Effector CD4-positive, alpha-beta T cell (primary cell): Measurements from ENCODE around the gene CXCL13. TPM values are rescaled to one million over a fixed set of nuclear protein-coding genes. Genes with fewer than 3 reads are reported as not detected.
"Not testable (repeated sequence)": the region's sequence is repeated elsewhere in the genome, so short reads cannot be mapped to it uniquely, and the experiment has no call there.

Experiments
- DNase-seq: peaks from one replicate; pipeline ENCODE4 v3.0.0-alpha.2; 2020
- total RNA-seq: gene quantifications from one replicate; lab custom pipeline; 2026; lab: John Stamatoyannopoulos, UW

The CXCL13 gene, protein sequence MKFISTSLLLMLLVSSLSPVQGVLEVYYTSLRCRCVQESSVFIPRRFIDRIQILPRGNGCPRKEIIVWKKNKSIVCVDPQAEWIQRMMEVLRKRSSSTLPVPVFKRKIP
- not detected for total RNA-seq

DNA sequence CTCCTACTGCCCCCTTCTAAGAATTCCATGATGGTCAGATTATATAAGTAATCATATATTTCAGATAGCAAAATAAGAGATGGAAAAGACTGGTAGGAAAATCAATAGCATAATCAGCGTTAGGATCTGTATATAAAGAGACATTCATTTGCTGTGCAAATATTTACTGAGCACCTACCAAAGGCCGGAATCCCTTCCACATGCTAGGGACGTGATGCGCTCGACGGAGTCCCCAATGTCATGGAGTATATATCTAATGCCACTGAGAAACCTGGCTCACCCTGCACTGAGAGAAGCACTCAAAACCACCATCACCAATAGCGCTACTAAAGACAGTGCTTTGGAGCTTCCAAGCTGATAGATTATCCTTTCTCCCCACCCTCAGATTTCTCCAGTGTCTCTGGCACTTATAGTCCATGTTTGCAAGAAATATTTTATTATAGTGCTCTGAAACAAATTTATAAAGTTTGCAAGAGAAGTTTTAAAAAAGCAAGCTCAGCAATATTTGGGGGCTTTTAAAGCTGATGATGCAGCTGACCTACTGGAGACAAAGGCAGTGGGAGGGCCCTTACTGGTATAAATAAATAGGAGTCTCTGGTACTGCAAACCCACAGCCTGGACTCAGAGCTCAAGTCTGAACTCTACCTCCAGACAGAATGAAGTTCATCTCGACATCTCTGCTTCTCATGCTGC lies at the start of gene CXCL13:
TSS of gene CXCL13 (plus strand) at position 611 of the 693 bp plus-strand sequence. CDS start at position 657, 46 bp downstream.
- no peak for DNase-seq

DNA sequence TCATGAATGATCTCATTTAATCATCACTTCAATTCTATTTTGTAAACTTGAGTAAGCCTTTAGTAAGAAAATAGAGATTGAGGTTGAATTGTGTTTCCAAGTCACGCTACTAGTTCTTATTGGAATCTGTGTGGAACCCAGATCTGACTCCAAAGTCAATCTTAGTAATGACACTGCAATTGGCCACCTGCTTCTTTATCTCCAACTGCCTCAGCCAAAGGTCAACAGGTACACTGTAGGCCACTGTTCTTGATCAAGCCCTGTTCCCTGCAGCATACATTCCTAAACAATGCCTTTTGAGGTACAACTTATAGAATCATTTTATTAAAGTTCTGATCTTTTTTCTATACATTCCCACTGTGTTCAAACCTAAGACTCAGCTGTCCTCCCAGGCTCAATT lies 45.5 kb upstream of the CXCL13 start:
- no peak for DNase-seq

DNA sequence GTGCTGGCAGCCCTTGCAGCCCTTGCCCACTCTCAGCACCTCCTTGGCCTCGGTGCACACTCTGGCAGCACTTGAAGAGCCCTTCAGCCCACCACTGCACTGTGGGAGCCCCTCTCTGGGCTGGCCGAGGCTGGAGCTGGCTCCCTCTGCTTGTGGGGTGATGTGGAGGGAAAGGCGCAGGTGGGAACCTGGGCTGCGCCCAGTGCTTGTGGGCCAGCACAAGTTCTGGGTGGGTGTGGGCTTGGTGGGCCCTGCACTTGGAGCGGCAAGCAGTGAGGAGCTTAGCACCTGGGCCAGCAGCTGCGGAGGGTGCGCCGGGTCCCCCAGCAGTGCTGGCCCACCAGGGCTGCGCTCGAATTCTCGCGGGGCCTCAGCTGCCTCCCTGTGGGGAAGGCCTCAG lies 43.9 kb upstream of the CXCL13 start:
- DNase-seq = not testable (repeated sequence)

DNA sequence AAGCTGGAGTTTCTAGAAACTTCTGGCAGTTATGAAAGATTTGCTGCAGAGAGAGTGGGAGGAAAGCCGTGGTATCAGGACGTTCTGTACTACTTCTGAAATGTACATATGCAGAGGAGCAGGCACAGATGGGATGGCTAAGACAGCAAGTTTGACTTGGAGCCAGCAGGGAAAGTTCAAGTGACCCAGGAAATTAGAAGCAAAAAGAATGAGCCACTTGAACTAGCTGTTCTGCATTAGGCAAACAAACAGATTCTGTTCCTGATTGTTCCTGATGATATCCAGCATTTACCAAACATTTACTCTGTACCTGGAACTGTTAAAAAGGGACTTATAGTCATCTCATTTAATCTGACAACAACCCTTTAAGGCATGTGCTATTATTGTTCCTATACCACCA lies 41.4 kb upstream of the CXCL13 start:
- no peak for DNase-seq

DNA sequence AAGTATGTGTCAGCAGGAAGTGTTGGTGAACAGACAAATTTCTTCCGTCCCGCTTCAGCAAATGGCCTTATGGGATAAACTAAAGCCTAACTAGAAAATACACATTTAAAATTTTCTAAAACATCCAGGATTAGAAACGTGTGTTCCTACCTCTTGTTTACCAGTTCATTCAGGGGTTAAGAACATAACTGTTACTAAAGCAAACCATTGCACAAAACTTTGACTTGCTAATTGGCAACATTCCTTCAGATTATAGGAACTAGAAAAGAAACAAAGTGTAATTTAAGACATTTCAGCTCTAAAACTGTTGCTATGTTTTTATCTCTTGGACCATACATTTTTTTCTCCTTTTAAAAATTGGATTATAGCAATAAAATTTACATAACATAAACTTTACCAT lies 39.5 kb upstream of the CXCL13 start:
- no peak for DNase-seq

DNA sequence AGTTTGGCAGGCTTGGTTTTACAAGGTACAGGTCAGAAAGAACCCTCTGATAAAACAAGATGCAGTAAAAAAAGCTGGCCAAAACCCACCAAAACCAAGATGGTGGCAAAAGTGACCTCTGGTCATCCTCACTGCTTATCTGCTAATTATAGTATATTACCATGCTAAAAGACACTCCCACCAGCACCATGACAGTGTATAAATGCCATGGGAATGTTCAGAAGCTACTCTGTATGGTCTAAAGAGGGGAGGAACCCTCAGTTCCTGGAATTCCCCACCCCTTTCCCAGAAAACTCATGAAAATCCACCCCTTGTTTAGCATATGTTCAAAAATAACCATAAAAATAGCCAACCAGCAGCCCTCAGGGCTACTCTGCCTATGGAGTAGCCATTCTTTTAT lies 38.1 kb upstream of the CXCL13 start:
- no peak for DNase-seq

DNA sequence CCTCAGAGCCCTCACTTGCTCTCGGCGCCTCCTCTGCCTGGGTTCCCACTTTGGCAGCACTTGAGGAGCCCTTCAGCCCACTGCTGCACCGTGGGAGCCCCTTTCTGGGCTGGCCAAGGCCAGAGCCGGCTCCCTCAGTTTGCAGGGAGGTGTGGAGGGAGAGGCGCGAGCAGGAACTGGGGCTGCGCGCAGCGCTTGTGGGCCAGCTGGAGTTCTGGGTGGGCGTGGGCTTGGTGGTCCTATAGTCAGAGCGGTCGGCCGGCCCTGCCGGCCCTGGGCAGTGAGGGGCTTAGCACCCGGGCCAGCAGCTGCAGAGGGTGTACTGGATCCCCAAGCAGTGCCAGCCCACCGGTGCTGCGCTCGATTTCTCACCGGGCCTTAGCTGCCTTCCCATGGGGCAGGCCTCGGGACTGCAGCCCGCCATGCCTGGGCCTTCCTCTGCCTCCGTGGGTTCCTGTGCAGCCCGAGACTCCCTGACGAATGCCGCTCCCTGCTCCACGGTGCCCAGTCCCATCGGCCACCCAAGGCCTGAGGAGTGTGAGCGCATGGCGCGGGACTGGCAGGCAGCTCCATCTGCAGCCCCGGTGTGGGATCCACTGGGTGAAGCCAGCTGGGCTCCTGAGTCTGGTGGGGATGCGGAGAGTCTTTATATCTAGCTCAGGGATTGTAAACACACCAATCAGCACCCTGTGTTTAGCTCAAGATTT lies 35.0 kb upstream of the CXCL13 start:
- not testable (repeated sequence) for DNase-seq

DNA sequence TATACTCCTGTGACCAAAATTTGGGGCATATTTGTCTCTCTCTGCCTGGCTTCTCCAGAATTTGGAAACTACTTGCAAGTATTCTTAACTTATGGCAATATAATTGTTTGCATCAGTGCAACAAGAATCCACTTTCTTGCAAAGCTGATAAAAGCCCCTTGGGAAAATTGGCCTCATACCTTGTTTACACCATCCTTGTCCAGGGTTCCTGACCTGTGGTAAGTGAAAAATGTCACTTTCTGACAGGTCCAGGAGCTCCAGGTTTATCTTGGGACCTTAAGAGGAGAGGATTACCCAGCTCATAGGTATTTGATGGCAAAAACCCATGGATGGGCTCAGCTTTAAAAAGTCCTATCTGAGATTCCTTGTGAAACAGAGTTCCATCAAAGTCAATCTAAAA lies 29.3 kb upstream of the CXCL13 start:
- no peak for DNase-seq

DNA sequence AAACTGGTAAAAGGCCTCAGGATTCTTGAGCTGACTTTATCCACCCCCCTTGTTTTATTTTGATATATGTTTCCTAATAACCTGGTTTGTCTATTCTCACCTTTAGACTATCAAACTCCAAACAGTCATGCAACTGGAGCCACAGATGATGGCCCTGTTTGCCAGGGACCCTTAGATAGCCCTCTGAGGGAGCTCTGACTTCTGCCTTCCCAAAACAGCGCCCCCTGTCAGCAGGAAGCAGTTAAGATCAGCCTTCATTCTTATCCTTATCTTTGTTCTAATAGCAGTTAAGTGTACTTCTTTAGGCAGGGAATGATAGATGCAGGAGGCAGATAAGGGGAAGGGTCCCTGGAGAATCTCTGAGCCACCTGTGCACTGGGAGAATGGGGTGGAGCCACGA lies 27.5 kb upstream of the CXCL13 start:
- no peak for DNase-seq

DNA sequence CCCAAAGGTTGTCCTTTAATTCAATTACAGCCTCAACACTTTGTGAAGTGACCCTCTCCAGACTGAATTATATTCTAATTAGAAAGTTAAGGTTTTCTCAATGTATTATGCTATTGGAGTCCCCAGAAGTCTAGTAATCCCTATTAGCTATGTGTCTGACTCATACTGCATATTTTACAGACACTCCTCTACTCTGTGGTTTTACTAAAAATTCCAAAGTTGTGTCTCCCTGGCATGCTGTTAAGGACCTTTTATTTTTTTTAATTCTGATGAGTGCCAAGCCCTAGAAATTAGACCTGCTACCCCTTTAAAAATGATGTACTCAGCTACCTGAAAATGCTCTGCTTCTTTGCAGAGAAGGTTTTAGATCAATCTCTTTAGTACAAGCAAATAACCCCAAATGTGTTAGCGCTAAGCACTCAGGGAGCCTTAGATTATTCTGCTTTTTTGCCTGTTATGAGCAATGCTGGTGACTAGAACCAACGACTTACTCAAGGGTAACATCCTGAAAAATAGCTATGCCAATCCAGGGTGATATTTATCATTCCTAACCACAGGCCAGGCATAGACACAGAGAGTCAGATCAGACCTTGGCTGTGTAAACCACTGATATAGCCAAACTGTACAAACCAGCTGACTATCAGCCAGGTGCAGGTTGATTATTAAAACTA lies 26.1 kb upstream of the CXCL13 start:
- no peak for DNase-seq

DNA sequence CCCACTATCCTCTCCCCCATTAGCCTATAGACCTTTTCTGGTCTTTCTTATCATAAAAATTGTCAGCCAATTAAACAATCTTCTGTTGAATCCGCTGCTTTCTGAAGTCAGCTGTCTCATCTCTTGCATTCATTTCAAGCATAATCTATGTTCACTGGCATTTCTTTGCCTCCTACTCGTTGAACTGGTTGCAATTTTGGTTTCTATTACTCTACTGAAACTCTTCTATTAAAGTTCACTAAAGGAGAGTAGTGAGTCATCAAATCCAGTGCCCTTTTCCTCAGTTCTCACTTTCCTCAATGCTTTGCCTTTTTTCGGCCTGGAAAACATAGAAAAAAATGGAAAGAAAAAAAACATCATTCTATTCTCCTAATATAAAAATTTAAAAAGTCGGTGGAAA lies 23.9 kb upstream of the CXCL13 start:
- DNase-seq = no peak

DNA sequence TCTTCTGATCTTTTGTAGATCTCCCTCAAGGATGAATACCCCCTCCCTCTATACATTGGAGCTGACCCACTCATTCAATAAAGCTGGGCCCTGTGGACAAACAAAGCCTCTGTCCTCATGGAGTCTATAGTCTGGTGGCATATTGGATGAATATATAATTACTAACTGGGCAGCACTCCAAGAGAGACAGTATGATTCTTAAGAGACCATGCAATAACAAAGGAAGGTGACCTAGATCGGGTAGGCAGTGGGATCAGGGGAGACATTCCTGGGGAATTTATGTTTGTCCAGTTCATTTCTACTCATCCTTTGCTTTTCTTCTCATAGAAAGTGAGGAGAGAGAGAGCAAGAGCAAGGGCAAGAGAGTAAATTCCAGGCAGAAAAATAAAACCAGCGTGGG lies 23.5 kb upstream of the CXCL13 start:
- DNase-seq = no peak

DNA sequence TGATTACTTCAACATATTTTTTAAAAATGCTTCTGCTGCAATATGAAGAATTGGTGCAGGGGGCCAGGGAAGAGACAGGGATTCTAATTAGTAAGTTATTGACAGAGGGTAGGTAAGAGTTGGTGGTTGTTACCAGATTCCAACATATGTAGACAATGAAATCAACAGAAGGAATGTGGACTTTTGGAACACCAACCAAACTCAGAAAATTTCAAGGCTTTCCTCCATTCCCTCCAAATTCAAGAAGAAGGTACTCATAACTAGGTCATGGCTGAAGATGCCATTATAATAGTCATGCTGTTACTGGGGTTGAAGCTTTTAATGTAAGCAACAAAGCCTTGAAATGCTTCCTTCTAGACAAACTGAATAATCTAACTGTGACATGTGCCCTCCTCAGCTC lies 22.9 kb upstream of the CXCL13 start:
- no peak for DNase-seq

DNA sequence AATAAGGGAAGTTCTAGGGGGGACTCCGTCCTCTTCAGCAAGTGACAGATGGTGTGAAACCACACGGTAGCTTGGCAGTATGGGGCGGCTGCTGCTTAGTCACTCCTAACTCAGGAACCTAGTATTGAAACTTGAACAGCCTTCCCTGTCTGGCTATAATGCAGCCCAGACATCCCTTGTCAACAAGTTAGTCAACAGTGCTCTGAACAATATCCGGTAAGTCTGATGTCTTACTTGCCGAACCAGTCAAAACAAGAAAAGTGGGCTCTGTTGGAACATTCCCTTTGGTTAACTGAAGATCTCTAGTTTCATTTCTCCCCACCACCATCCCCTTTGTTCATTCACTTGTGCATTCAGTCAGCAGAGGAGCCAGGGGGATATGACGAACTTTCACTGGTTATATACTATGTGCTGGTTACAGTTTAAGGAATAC lies 18.7 kb upstream of the CXCL13 start:
- no peak for DNase-seq

DNA sequence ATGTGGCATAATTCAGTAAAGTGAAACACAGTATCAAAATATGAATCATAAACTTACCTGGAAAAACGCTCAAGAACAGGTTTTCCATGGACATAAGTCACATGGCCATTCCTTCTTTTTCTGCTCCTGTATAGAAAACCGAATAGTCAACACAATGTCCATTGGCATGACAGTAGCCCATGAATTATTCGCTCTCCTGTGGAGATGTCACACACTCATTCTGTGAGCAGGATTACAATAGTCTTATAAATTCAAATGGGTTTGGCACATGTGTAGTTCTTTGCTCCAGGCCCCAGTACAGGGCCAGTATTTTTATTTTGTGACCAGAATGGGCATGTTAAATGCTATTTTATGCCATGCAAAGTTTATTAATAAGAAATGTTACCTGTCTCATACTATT lies 15.1 kb upstream of the CXCL13 start:
- no peak for DNase-seq

DNA sequence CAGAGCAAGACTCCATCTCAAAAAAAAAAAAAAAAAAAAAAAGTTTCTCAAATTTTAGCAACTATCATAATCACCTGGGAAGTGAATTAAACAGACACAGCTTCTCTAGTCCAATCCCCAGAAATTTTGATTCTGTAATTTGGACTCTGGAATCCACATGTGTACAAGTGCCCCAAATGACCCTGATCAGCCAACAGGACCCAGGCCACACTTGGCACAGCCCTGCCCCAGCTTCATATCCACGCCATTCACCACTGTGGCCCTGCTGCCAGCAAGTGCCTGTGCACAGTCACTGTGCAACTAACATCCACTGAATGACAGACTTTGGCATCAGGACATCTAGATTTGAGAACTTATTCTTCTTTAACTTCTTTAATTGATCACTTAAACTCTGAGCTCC lies 14.1 kb upstream of the CXCL13 start:
- no peak for DNase-seq

DNA sequence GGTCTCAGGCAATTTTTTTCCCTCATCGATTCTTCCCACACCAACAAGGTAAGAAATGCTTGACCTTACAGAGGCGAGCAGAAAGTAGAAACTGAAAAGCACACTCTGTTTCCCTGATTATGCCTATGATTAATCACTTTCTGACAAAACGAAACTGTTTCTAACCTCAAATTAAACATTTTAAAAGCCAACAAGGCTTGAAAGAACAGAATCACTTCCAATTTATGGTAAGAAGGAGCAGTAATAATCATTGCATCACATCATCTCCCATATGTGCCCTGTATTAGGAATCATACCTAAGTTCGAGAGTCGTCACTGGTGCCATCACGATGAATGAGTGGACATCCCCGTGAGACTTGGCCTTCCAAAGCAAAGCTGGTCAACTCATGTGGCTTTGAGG lies 12.5 kb upstream of the CXCL13 start:
- no peak for DNase-seq

DNA sequence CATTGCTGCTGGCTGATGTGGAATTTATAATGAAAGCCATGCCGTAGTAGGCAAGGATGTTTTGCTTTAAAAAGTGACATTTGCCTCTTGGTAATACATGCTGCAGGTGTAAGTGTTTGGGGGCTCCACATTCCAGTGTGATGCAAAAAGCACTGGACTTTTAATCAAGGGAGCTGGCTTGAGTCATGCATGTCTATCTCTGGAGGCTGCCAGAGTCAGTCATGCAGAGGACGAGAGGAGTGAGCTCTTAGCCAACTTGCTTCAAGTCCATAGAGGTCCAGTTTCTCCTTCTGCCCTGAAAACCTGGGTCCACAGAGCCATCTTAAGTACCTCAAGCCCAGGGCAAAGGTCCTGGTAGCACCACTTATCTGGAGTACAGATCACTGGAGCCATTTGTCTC lies 11.6 kb upstream of the CXCL13 start:
- DNase-seq = no peak

DNA sequence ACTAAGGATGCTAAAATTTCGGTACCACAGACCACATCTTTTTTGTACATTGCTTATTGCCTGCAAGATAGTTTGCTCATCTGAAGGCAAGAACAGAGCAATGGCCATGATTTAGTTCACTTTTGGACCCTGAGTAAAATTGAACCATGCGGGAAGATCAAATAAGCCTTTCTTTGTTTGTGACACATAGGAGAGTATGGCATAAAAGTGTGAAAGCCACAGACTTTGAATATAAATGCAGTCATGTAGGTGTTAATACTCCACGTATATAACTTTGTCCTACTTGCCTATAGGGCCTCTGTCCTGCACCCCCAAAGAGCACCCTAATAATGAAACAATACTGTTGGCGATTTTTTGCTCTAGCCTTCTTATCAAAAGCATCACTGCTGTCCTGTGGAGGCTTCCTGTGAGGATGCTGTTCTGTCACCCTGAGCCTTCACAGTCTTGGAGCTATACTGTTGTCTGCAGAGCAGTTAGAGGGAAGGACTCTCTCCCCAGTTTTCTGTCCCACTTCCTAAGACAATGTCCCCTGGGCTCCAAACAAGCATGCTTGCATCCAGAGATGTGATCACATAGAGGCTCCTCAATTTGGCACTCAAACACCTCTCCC lies 10.2 kb upstream of the CXCL13 start:
- DNase-seq = no peak

DNA sequence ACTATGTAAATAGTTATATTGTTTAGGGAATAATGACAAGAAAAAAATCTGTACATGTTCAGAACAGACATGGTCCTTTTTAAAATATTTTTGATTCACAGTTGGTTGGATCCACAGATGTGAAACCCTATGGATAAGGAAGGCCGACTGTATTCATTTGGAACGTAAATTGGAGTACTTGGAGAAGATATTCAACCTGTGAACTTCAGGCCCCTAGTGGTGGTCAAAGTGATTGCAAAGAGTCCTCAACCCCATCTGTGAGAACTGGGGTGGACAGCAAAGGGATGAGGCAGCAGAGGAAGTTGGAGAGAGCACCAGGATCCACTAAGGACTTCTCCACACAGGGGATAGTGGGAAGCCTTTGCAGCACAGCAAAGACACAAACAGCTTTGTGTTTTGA lies 6.2 kb upstream of the CXCL13 start:
- no peak for DNase-seq

DNA sequence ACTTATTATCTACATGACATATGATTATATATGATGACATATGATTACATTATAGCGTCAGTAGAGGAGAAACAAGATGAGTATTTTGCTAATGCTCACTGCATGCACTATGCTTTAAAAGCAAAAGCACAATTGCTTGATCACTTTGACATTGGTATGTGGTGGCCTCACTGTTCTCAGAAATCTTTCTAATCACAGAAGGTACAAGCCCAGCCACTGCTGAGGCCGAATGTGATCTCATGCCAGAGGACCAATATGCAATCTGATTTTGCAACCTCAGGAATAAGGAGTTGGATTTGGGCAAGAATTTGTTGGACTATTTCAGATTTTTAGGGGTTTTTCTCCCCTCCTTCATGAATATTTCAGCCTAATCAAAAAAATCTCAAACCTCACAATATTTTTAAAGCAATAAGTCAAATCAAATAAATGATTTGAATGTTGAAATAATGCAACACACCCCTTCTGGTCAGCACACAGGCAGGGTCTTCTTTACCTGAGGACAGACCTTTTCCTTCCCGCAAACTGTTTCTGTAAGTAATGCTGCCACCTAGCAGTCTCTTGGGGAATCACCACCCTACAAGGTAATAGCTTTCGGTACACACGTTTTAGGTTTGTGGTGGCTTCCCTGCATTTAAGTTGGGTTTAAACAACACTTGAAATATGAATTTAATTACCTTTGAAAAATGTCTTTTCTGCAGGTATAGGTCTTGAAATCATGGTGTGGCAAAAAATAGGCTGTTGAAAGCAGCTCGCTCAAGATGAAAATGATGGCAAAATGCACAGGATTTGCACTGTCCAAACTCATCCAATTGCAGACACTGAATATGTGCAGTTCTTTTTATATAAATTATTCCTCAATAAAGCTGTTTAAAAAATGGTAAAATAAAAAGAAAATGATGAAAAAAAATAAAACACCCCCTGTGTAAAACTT lies 4.8 kb upstream of the CXCL13 start:
- DNase-seq = no peak

DNA sequence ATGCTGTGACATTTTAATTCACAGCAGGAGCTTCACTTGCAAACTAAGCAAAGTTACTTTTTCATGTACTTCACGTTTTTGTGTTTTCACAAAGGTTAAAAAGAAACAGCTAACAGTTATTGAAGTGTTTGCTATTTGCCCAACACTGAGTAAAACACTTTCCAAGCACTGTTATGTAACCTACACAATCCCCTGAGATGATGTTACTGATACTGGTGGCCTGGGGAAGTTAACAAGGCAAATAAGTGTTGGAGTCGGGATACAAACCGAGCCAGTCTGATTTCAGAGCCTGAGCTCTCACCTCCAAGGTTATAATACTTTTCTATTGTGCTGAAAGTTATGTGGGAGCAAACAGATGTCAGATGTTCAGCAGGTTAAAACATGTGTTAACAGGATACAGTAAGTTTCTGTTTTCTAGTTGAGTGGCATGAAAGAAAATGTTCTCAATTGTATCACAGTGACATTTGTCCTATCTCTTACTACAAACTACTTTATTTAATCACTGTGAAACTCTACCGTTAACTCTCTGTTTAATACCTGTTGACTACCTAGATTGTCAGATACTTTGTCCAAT lies 3.9 kb upstream of the CXCL13 start:
- no peak for DNase-seq
